Dedifferentiated amniotic fluid mesenchymal stem cell (primary cell): ENCODE results near the gene CDCP2.

Experiments used
- DNase-seq: peaks from one replicate; pipeline ENCODE4 v3.0.0-alpha.2; 2016; ENCODE audit errors: extremely low spot score

The CDCP2 gene

GRCh38 chr1:54136963-54137533, 15.8 kb downstream of the CDCP2 start:
- DNase-seq, result no peak

DNA sequence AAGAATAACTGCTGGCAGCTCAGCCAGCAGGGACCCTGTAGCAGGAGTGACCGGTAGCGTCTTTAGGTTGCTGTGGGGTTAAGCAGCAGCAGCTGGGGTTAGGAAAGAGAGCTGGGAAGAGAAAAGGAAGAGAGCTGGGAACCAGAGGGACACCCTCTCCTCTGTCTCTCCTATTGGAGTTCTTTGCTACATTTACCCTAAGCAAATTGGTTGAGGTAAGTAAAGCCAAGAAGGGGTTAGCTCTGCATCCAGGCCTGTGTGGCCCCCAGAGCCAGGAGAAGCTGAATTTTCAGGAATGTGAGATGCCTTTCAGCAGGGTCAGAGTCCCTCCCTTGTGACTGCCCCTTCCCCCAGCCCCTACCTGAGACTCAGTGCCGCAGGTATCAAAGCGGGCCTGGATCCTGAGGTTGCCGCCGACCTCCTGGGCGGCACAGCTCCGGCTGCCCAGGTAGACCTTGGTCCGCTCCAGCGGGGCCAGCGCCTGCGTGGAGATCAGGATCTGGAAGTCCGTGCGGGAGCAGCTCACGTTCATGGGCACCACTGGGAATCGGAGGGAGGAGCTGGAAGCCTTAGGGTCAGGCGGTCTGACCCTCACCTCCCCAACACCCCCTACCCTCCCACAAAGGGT, 16.4 kb downstream of the CDCP2 start:
- DNase-seq, result no peak

DNA sequence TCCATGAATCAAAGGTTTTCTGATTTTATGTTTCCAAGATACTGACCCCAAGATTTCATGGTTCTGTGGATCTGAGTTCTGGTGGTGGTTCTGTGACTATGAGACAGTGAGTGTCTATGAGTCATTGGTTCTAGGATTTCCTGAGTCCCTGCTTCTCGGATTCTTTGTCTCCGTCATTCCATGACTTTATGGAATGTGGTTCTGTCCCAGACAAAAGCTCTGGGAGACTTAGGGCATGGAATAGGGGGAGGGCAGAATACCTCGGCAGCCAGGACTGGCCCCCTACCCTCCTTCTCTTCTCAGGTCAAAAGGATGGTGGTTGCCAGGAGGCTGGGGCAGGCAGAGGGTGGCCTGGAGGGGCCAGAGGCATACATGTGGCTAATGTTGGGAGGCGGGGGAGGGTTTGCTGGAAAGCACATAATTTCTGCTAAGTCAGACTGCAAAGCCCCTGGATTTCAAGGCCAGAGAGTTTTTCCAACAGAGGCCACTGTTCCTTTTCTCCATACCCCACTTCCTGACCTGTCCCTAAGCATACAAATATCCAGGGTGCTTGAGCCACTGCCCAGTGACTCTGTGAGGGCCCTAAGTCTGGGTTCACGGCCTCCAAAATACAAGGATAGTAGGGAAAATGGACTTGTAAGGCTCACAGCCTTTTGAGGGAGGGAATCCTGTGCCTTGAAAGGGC, 17.2 kb downstream of the CDCP2 start:
- DNase-seq, result no peak

- DNase-seq, result no peak
Observed at GRCh38 chr1:54134295-54134694, 18.5 kb downstream of the CDCP2 start.

DNA sequence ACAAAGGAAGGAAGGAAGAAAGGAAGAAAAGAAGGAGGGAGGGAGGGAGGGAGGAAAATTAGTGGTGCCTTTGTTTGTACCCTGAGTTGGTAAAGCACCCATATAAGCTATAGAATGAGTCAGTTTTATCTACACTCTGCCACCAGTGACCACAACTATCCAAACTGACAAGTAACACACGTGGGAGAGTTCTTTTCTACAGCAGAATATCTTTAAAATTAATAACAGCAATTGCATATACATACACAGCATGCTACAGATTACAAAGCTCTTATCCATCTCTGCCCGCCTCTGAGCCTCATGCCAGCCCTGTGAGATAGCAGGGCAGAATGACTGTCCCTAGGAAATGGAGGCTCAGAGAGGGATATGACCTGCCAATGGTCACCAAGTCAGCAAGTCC, 20.3 kb downstream of the CDCP2 start:
- DNase-seq, result no peak

GRCh38 chr1:54131419-54131818, 21.4 kb downstream of the CDCP2 start:
- no peak for DNase-seq

DNA sequence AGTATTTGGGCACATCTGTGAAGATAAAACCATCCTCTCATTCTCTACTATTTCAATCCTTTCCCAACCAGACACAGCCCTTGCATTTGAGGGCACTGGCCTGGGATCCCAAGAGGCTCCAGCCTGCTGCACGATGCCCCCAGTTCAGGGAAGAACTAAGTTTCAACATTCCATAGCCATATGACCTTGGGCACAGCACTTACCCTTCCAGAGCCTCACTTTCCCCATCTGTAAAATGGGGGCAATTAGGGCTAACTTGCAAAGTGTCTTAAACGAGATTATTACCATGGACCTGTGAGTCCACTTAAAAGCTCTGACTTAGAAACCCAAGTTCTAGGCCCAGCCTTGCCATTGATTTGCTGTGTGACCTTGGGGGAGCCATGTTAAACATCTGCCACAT, 22.9 kb downstream of the CDCP2 start:
- no peak for DNase-seq

DNA sequence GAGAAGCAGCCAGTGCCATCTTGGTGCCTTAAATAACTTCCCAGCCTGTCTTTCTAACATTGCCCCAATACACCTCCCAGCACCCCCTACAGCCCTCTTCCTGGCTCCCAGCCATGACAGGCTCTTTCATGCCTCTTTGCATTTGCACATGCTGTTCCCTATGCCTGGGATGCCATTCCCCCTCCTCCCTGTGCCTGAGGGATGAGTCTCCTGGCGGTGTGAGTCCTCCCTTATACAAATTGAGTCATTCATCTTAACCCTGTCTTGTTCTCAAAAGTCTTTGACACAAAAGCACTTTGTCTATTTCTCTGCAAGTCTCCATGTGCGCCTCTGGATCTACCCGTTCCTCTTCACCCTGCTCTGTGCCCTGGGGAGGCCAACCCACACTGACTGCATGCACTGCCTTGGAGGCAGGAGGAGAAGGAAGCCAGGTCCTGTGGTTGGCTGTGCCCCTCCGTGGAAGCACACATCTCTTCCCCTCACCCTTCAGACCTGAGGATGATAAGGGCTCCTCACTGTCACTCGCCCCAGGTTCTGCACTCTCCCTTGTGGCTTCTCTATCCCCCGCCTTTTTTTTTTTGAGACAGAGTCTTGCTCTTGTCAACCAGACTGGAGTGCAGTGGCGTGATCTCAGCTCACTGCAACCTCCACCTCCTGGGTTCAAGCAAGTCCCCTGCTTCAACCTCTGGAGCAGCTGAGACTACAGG, 25.1 kb downstream of the CDCP2 start:
- DNase-seq, result no peak

- no peak for DNase-seq
Observed at GRCh38 chr1:54126271-54126815, 26.5 kb downstream of the CDCP2 start.

DNA sequence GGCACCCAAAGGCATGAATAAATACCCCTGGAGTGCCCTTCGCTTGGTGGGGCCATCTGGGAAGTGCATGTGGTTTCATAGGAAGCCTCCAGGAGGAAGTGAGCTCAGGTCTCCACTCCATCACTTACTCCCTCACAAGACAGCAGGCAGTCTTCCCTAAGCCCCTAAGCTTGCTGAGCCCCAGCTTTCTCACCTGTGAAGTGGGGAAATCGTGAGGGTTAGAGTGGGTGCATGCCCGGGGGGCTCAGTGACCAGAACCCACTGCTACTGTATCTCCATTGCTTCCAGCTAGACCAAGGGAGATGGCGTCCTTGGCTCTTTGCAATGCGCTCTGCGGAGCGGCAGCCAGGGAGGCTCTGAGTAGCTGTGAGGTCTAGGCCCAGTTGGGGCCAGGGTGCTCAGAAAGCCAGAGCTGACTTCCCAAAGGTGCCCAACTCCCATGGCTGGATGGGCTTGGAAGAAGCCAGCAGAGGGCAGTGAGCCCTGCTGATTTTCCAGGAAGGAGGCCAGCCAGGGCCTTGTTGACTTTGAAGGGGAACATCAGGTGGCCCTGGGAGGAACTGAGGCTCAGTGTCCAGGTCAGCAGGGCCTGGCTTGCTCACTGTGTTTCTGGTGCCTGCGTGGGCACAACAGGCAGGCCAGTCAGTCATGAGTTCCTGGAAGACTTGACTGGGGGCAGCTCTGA, 27.3 kb downstream of the CDCP2 start:
- no peak for DNase-seq

DNA sequence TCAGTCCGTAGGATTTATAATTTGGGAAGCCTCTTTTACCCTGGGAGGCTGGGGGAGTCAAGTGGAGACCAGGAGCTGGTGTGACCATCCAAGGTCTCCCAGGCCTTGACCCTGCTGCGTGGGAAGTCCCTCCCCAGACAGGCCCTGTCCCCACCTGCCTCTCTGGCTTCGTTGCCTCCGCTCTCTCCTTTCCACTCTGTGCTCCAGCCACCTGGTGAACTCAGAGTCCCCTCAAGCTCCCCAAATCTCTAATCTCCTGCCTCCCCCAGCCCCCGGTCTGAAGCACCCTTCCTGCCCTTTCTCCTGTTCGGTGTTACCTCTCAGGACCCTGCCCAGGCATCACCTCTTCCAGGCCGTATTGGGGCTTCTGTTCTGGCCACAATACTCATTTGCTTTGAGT, 27.9 kb downstream of the CDCP2 start:
- no peak for DNase-seq

DNA sequence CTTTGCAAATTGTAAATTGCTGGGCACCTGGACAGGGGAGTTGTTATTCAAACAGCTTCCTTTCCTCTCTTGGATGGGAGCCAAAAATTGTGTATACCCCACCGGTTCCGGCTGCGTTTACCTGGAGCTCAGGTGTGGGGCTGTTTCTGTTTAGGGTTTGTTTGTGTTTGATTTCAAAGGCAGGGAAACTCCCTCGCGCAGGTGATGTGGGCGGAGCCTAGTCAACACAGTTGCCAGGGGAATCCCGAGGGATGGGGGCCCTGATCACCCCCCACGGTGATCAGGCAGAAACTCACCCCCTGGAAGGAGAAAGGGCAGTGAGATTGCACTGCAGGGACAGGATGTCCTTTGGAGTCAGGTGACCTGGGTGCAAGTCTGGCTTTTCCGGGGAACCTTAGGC, 28.3 kb downstream of the CDCP2 start:
- DNase-seq, result no peak

- DNase-seq, result no peak
Observed at GRCh38 chr1:54122992-54123391, 29.8 kb downstream of the CDCP2 start.

DNA sequence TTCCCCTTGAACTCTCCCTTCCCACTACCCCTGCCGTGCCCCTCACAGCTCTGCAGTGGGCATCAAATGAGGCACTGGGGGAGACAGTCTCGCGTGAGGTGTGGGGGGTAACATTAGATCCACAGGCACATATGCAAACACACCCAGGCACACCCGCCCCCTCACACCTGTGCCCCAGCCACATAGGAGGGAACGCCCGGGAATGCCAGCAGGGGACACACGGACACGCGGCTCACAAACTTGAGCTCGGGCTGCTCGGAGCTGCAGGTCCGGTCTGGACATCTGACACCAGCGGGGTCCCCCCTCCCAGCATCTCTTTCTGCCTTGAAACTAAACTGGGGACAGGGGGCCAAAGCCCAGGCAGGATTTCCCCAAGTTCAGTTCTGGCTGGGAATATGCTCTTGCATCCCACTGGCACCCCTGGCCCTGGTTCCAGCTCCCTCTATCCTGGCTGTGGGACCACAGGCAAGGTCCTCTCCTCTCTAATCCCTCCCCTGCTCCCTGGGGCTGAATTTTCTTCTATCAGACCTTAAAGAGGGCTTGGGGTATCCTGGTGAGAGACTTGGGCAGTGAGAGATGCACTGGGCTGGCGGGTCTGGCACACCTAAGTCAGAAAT, 30.6 kb downstream of the CDCP2 start:
- no peak for DNase-seq

DNA sequence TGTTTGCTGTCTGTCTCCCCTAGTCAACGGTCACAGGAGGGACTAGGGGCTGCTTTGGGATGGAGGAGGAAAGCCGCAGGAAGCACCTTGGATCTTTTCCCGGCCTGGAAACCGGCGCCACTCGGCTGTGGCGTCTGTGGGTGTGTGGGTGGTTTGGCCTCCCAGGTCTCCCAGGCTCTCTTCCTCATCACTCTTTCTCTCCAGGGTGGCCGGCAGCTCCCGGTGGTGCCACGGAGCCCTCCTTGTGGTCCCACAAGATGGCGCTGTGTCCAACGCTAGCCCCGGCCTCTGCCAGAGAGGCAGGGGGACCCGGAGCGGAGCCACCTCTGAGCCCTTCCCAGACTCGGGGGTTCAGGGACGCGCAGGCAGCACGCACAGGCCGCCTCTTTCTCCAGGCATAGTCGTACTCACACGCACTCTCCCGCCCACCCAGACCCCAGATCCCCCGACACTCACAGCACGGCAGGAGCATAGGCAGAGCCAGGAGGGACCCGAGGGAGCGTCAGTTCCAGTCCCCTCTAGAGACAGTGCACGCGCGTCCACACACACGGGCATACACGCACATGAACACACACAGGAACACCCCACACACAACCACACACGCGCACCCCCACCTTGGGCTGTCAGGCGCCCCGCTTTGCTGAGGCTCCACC, 31.2 kb downstream of the CDCP2 start:
- DNase-seq, result peak; percentile 52

- DNase-seq, result no peak
Observed at GRCh38 chr1:54120698-54121481, 31.9 kb downstream of the CDCP2 start.

- no peak for DNase-seq
Observed at GRCh38 chr1:54120018-54120697, 32.6 kb downstream of the CDCP2 start.

GRCh38 chr1:54118704-54119103, 34.1 kb downstream of the CDCP2 start:
- peak; percentile 19 for DNase-seq

- no peak for DNase-seq
Observed at GRCh38 chr1:54117815-54118563, 34.8 kb downstream of the CDCP2 start.
